Measurements from ENCODE around the gene PTX3. TPM values are rescaled to one million over a fixed set of nuclear protein-coding genes. Genes with fewer than 3 reads are reported as not detected.

The PTX3 gene
- total RNA-seq, 3 donors from 2014 or later = 10.1 to 94.1 (median 36.9) TPM

Other genes with a start within 250 kb of the PTX3 start
- 10 to 100 TPM in 1 of 3 donors, 1 to 10 TPM in 1, under 1 TPM in 1; under 0.01 to 20.9 (median 8.8) TPM for gene VEPH1, start 66.6 kb downstream of the PTX3 start, total RNA-seq

All from breast epithelium (tissue), 3 donors.